NOMO-1 (cell line): ENCODE data around the gene COA3.

Experiments
- DNase-seq, 2 experiments: peaks; one replicate each; lab custom pipeline; 2025; ENCODE audit not compliant: unreplicated experiment in 2 of 2; lab: John Stamatoyannopoulos, UW

The COA3 gene, protein sequence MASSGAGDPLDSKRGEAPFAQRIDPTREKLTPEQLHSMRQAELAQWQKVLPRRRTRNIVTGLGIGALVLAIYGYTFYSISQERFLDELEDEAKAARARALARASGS

DNA sequence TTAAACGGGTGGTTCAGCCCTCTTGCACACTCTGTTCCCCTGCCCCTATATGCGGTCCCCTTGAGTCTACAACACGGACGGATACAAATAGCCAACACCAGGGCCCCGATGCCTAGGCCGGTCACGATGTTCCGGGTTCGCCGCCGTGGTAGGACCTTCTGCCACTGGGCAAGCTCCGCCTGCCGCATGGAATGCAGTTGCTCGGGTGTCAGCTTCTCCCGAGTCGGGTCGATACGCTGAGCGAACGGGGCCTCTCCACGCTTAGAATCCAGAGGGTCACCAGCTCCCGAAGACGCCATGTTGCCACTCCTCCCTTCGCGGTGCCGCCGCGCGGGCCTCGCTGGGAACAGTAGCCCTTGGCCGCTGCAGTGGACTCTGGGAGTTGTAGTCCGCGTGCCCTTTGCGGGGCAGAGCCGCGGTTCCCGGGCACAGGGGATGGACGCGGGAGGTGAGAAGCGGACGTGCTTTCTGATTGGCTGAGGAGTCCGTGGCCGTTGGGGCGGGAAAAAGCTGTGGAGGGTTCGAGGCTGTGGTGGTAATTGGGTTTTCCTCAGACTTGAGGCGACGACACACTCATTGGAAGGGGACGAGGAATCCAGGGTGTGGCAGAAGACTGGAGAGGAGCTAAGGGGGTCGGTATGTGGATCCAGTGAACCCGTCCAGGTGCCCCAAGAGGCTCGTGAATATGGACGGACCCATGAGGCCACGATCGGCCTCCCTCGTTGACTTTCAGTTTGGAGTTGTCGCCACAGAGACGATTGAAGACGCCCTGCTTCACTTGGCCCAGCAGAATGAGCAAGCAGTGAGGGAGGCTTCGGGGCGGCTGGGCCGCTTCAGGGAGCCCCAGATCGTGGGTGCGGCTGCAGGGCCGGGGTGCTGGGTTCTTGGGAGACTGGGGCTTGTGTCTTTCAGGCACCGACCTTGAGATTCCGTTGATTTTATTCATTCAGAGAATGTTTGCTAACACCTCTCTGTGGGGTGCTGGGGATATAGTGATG, at the start of gene COA3, which contains the start of gene CNTD1:
COA3 (minus strand) TSS at position 322 of the 998 bp plus-strand sequence; CDS start at position 299, 23 bp downstream.
CNTD1 (plus strand) TSS at position 479 of the 998 bp plus-strand sequence; CDS start at position 686, 207 bp downstream.
- DNase-seq, result peak; percentile 78 to 85

DNA sequence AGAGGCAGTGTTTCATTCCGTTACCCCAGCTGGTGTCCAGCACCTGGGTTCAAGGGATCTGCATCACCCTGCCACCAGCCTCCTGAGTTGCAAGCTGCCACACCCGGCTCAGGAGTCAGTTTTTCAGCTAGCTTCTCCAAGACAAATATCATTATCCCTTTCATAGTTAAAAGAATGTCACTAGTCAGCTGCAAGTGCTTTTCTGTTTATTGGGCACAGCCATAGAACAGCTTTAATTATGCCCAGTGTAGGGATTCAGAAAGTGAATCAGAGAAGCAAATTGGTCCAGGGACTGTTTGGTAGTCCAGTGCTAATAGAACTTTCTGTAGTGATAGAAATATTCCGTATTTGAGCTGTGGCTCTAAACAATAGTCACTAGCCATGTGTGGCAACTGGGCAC, 49.6 kb upstream of the COA3 start:
- DNase-seq, result no peak

DNA sequence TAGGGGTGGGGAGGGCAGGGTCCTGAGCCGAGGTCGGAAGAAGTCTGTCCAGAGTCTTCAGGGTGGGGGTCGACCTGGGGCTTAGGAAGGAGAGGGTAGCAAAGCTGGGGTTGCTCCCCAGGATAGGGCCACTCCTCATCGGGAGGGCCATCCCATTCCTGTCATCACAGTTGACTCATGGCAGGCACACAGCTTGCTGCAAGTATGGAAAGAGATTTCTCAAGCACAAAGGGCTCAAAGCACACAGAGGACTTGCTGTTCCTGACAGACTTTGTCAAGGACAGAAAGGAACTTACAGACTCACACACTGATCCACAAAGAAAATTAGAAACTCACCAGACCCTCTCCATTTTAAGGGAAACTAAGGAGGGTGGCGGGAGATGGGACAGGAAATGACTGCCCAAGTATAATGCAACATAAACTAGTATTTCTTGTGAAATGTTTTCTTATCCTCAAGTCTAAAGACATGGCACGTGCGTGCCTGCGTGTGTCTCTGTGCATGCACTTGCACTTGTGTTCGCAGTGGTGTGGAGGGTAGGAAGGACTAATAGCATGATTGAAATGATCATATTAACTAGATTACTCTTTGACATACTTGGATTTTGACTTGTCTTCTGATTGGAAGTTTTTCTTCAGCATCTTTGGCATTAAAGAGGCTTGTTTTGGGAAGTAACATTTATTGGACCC, 48.2 kb upstream of the COA3 start:
- DNase-seq, result no peak

DNA sequence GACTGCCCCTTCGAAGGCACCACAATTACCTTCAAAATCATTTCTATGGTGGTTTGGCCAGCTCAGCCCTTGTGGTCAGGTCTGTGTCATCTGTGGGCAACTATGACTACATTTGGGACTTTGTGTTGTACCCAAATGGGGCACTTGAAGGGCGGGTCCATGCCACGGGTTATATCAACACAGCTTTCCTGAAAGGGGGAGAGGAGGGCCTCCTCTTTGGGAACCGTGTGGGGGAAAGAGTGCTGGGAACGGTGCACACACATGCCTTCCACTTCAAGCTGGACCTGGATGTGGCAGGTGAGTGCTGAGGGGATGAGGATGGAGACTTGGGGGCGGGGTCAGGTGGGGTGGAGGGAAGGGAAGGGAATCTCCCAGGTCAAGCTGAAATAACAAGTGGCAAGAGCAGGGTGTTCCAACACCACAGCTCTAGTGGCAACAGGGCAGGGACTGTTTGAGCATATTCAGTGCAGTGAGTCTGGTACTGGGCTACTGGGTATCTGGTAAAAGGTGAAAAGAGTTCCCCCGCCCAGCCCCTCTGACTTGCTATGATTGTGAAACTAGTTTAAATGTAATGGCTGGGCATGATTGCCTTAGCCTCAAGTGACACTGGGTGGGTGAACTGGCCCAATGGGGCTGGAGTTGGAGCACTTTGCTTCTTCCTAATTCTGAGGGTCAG, 47.6 kb upstream of the COA3 start:
- peak in 1 of 2 experiments; percentile 15 for DNase-seq

DNA sequence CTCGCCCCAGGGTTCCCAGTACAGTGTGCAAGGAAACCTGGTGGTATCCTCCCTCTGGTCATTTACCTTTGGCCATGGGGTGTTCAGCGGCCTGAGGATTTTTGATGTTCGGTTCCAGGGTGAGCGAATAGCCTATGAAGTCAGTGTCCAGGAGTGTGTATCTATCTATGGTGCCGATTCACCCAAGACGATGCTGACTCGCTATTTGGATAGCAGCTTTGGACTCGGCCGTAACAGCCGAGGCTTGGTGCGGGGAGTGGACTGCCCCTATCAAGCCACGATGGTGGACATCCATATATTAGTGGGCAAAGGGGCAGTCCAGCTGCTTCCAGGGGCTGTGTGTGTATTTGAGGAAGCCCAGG, 47.0 kb upstream of the COA3 start:
- DNase-seq, result no peak

DNA sequence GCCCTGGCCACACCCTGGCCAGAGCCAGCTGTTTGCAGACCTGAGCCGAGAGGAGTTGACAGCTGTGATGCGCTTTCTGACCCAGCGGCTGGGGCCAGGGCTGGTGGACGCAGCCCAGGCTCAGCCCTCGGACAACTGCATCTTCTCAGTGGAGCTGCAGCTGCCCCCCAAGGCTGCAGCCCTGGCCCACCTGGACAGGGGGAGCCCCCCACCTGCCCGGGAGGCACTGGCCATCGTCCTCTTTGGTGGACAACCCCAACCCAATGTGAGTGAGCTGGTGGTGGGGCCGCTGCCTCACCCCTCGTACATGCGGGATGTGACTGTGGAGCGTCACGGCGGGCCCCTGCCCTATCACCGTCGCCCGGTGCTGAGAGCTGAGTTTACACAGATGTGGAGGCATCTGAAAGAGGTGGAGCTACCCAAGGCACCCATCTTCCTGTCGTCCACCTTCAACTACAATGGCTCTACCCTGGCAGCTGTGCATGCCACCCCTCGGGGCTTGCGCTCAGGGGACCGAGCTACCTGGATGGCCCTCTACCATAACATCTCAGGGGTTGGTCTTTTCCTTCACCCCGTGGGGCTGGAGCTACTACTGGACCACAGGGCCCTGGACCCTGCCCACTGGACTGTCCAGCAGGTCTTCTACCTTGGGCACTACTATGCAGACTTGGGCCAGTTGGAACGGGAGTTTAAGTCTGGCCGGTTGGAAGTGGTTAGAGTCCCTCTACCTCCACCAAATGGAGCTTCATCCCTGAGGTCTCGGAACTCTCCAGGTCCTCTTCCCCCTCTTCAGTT, 46.5 kb upstream of the COA3 start:
- no peak for DNase-seq

DNA sequence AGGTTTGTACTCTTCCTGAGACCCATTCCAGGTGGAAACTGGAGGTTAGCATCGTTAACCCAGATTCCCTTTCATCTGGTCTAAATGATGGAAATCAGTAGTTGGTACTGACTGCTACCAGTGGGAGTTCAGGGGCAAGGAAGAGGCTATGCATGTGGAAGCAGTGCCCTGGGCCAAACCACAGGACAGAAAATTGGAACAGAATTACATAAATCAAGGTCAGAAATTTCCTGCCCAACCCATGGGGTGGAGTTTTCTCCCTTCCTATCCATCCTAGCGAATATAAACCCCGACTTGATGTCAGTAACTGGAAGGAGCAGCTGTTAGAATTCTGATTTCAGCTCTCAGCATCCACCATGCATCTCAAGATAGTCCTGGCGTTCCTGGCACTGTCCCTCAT, 45.8 kb upstream of the COA3 start, which contains the start of gene AOC2:
AOC2 (plus strand) TSS at position 310 of the 400 bp plus-strand sequence; CDS start at position 357, 47 bp downstream.
- no peak for DNase-seq

DNA sequence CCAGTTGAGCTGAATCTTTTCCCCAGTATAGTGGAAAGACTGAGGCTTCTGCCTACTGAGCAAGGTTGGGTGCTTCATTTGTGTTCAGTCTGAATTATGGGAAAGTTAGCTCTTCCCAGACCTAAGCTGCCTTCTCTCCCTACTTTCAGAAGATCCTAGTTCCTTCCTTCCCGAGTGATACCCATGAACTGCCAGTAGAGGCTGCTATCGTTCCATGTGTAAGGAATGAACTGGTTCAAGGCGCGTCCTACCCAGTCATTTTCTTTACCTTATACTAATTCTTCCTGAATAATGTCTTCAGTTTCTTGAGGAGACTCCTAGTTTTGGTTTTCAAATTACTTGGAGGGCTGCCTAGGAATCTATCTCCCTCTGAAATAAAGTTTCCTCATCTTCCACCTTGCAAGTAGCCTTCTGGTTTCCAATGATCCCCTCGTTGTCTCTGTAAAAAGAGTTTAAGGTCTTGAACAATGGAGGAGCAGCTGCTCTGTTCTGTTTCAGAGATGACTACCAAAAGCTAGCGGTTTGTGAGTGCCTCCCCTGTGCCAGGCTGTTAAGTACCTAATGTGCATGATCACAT, 44.9 kb upstream of the COA3 start:
- peak; percentile 13 to 60 for DNase-seq

DNA sequence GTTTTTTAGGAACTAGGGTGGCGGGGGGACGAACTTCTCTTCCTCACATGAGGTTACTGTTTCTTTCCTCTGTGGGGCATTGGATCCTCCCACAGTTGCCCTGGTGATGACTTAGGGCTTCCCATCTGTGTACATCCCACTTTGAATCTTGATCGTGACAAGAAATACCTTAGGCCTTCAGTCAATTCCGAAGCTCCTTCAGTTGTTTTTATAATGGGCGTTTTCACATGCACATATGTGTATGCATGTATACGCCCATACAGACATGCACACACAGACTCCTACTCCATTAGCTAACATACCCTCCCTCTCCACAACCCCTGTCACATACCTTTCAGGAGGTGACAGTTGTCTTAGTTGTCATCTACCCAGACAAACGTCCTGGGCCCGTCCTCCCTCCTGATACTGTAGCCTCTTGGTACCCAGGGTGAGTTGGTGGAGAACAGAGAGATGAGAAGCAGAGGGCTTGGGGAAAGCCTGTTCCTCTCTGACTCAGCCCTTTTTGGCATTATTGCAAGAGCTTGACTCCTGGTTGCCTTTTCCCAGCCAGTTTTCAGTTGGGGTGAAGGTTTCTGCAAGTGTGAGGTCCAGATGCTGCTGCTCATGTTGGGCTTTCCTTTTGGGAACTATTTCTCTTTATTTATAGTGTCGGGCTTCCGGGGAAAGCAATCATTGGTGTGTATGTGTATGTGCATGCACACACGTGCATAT, 43.6 kb upstream of the COA3 start:
- DNase-seq, result no peak

DNA sequence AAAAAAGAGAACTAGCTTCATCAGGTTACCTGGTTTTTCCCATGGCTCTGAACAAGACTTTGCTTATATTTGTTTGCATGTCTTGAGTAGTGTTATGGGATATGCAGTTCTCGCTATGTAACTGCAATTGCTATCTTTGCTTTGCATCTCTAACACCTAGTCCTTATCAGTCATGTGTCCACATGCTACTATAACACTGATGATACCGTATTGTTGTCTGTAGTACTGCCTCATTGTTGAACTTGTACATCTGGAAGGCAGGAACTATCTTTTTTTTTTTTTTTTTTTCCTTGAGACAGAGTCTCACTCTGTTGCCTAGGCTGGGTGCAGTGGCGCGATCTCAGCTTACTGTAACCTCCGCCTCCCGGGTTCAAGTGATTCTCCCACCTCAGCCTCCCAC, 37.2 kb upstream of the COA3 start:
- peak in 1 of 2 experiments; percentile 4 for DNase-seq

DNA sequence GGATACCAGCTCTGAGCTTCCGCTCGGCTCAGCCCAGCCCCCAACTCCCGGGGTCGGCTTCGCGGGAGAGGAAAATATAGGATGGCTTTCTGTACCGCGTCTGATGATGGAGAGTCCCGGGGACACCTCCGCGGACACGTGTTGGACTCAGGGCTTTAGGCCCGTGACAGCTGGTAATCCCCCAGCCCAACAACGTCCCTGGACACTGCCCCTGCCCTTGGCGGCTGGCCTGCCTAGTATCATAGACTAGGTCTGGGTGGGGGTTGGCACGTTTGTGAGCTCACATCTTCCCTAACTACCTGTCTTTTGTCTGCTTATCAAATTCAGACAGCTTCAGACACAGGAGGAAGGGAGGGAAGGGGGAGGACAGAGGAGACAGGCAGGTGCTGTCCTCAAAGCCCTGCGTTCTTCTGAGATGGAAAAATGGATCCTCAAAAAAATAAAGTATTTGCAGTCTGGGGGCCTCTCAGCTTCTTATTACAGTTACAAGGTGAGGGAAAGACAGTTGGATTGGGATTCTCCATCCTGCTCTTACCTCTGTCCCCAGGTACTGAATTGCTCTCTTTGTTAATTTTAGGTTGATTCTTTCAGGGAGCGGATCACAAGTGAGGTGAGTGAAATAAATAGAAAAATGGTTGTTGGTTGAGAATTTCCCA, 35.4 kb upstream of the COA3 start:
- DNase-seq, result no peak

DNA sequence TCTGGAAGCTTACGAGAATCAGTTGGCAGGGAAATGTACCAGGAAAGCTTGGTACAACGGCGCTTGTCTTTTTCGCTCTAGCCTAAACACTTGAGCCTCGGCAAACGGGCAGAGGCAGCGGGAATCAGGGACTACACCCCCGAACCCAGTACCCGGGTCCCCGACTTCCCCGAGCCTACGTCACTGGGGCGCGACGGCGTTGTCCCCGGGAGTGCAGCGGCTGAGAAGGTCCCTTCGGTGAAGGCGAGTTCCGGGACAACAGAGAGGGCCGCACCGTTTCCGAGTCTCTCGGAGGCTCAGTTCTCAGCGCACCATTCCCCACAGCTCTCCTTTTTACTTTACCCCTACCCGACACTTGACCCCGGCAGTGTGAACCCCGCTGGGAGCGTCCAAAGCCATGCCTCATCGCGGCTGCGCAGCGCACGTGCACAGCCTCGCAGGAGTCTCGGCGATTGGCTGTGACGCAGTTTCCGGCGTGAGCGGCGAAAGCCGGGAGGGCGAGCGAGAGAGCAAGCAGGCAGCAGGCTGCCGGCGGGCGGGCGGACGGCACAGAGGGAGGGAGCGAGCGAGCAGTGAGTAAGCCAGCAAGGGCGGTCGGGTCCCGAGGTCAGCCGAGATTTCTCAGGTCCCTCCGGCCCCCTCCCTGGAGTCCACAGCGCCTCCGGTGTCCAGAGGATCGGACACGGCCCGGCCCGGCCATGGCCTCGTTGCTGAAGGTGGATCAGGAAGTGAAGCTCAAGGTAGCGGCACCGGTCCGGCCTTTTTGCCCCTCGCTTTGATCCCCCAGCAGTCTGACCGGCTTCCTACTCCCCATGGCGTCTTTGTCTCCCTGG, 34.6 kb upstream of the COA3 start, which contains the start of gene PSME3:
PSME3 (plus strand) TSS at position 464 of the 833 bp plus-strand sequence; CDS start at position 699, 235 bp downstream.
- DNase-seq, result peak; percentile 86 to 87

DNA sequence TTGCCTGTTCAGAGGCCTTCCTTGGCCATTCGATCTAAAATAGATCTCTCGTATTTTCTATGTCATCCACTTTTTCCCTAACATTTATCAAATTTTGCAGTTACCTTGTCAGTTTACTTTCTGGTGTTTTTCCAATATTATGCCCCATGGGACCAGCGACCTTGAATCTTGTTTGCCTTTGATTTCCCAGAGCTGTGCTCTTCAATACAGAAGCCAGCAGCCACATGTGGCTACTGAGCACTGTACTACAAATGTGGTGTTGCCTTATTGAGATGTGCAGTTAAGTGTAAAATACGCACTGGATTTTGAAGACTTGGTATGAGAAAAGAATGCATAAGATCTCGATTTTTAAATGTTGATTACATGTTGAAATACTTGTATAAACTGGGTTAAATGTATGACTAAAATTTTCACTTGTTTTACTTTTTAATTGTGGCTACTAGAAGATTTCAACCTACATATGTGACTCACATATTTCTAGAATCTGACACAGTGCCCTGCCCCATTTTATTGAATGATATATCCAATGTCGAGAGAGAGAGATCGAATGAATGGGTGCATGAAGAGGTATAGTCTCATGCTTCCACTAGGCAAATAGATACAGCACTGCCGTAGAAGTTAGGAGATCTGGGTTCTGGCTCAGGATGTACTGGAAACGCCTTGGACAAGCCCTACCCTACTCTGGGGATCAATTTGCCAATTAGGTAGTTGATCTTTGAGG, 33.9 kb upstream of the COA3 start:
- no peak for DNase-seq

DNA sequence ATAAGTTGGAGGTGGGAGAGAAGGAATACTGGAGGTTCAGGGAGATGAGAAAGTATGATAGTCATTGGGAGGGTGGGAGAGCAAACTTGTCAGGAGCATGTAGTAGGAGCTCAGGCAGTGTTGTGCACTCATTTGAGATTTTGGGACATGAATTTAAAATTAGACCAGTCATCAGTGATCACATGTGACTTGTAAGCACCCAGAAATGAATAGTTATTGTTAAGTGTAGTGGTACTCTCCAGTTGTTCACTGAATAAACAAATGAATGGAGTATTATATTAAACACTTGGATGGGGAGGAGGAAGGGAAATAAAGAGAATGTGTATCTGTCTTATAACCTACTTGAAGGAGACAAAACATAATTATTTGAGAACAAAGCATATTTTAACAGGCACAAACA, 32.5 kb upstream of the COA3 start:
- DNase-seq, result no peak

DNA sequence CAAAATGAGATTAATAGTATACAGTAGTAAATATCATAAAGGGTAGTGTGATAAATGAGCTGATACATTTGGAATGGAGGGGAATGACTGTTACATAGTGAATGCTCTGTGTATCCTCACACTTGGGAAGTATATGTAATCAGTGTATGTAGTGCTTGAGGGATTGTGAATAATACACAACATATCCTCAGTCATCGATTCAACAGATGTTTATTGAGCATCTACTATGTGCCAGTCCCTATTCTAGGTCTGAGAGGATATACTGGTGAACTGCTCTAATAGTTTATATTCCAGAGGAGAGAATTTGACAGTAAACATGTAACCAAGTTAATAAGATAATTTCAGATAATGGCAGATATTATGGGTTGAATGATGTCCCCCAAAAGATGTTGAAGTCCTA, 29.0 kb upstream of the COA3 start:
- no peak for DNase-seq

DNA sequence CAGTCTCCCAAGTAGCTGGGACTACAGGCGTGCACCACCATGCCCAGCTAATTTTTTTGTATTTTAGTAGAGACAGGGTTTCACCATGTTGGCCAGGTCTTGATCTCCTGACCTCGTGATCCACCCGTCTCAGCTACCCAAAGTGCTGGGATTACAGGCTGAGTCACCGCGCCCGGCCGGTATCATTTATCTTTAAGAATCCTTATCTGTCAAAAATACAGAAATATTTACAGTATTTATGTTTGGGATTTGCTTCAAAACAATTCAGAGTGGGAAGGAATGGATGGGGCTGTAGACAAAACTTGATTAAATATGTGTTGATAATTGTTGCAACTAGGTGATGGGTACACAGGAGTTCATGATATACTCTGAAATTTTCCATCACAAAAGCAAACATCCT, 22.7 kb upstream of the COA3 start:
- DNase-seq, result no peak
